Activated gamma-delta T cell treated with Interleukin-2 at 50 U/mL for 16 hours (primary cell): ENCODE results near the gene ITGB3.
"Not testable (repeated sequence)": the region's sequence is repeated elsewhere in the genome, so short reads cannot be mapped to it uniquely, and the experiment has no call there.

Source experiments
- DNase-seq: peaks from one replicate; pipeline ENCODE4 v3.0.0-alpha.2; 2020

The ITGB3 gene

GRCh38 chr17:47250855-47251254 is 2.8 kb upstream of the ITGB3 start:
- no peak for DNase-seq

GRCh38 chr17:47251421-47251940 is 2.1 kb upstream of the ITGB3 start:
- DNase-seq = no peak

DNA sequence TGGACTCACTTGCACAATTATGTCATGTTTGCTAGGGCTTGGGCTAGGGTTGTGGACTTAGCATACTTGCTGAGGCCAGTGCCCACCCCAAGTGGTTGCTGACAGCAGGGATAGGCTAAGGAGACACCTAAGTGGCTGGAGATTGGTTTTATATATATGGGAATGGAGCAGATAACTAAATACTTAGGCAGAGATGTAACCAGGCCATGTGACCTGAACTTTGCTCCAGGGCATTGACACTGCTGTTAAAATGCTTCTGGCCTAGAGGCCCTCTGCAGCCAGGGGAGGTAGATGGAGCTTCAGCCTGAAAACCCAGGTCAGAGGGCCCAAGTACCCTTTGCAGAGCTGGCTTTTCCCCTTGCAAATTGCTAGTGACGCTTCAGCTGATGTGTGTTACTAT is 1.4 kb upstream of the ITGB3 start:
- no peak for DNase-seq

DNA sequence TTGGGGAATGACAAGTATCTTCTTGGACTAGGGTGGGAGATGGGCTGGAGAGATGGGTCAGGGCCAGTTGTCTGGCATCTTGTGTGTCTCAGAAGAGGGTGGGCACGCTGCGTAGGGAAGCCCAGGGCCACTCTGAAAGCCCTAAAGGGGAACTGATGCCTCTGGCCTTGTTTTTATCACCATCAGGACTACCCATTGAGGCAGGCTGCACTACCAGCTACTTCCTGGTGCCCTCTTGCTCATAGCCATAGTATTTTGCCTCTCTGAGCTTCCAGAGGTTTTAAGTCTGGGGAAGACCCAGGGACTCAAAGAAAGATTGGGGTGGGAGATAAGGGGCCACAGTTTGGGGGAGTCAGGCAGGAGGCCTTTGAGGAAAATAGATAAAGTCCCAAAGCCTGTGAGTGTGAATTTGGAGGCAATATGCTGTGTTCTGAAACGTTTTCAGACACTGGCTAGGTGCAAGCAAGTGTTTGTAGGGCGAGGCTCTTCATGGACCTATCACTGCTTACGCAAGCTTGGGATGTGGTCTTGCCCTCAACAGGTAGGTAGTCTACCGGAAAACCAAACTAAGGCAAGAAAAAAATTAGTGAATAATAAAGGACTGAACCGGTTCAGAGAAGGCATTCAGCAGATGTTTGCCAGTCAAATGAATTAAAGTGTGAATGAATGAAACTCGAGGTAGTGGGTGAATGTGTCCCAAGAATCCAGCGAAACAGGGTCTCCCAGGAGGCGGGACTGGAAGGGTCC is 688 bp upstream of the ITGB3 start:
- DNase-seq = no peak

- DNase-seq = no peak
Measured at GRCh38 chr17:47254403-47254943, 846 bp downstream of the ITGB3 start.

DNA sequence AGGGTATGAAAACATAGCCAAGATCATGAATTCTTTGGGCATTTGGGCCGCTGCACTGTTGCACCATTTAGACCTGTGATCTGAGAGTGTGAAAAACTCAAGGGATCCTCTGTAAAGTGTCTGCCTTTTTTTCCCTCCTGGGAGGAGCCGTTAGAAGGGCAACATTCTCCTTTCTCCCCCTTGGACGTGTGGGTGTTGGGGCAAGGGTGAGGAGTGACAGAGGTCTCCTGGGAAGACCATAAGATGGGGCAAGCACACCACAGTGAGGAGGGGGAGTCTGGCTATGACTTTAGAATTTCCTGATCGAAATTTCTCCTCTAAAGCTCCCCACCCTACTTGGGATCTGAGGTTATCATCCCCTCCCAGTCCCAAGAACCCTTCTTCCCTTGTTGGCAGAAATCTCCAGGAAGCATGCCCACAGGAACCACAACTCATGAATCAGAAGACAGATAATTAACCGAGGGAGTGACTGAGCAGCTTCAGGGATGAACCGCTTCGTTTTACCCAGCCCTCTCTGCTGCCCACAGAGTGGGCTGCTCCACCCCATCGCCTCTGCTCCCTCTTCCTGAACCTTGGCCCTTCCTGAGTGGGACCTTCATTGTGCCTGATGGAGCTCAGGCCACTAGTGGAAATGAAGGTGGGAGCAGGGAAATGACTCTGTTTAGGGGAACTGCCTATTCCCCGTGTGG is 4.2 kb downstream of the ITGB3 start:
- no peak for DNase-seq

- DNase-seq = no peak
Measured at GRCh38 chr17:47262586-47262985, 9.0 kb downstream of the ITGB3 start.

DNA sequence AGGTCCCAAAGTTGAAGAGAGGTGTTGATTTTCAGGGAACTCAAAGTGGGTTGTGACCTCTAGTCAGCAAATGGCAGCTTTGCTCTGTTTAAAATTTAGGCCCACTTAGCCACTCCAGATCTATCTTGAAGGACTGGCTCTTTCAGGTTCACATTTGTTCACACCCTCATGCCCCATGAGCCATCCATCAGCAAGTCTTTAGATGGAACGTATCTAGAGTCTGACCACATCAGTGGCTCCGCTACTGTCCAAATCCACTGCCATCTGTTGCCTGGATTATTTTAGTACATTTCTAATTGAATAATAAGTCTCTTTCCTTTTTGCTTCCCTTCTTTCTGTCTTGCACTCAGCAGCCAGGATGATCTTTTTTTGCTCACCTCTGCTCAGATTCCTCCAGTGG is 10.5 kb downstream of the ITGB3 start:
- no peak for DNase-seq

DNA sequence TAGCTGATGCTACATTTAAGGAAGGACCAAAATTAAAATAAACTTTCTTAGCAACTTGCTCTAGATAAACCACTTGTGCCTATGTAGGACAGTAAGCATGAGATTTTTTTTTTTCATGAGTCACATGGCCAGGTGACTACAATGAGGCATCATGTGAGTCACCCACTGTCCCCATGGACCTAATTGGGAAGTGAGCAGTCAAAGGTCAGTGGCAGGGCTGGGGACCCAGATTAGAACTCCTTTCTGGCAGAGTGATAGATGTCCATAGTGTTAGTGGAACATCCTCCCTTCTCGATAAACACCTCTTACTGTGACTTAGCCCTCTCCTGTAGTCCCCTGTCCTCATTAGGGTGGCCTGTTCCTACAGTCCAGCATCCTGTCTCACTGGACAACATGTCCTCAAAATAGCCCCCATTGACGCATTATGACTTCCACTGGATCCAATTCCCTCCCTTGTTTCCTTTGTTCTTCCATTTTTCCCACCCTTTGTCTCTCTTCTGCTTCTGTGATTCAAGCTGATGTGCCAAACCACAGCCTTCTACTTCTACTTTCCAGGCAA is 12.4 kb downstream of the ITGB3 start:
- no peak for DNase-seq

DNA sequence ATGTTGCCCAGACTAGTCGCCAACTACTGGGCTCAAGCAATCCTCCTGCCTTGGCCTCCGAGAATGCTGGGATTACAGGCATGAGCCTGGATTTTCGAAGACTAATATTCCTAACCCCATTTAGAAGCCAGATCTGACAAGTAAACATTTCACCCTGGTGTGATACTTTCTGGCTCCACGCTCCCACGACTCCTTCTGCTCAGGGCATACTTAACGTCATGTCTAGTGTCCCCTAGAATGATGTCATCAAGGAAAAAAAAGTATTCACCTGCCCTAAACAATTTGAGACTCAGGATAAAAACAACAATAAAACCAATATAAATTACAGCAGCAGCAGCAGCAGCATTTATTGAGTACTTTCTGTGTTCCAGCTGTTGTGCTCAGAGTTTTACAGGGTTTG is 13.2 kb downstream of the ITGB3 start:
- no peak for DNase-seq

- DNase-seq = no peak
Measured at GRCh38 chr17:47267354-47267828, 13.8 kb downstream of the ITGB3 start.

DNA sequence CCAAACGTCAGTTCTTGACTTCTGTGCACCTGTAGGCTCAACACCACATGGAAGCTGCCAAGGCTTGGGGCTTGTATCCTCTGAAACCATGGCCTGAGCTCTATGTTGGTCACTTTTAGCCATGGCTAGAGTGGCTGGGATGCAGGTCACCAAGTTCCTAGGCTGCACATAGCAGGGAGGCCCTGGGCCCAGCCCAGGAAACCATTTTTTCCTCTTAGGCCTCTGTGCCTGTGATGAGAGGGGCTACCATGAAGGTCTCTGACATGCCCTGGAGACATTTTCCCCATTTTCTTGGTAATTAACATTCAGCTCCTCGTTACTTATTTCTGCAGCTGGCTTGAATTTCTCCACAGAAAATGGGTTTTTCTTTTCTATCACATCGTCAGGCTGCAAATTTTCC is 15.3 kb downstream of the ITGB3 start:
- DNase-seq = not testable (repeated sequence)

DNA sequence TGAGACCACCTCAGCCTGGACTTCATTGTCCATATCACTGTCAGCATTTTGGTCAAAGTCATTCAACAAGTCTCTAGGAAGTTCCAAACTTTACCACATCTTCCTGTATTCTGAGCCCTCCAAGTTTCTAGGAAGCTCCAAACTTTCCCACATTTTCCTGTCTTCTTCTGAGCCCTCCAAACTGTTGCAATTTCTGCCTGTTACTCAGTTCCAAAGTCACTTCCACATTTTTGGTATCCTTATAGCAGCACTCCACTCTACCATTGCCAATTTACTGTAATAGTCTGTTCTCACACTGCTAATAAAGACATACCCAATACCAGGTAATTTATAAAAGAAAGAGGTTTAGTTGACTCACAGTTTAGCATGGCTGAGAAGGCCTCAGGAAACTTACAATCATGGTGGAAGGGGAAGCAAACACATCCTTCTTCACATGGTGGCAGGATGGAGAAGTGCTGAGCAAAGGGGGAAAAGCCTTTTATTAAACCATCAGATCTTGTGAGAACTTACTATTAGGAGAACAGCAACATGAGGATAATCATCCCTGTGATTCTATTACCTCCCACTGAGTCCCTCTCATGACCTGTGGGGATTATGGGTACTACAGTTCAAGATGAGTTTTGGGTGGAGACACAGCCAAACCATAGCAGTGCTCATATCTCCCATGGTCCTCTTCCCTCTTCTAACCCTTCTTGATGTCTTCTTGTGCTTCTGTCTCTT is 16.1 kb downstream of the ITGB3 start:
- DNase-seq = not testable (repeated sequence)

DNA sequence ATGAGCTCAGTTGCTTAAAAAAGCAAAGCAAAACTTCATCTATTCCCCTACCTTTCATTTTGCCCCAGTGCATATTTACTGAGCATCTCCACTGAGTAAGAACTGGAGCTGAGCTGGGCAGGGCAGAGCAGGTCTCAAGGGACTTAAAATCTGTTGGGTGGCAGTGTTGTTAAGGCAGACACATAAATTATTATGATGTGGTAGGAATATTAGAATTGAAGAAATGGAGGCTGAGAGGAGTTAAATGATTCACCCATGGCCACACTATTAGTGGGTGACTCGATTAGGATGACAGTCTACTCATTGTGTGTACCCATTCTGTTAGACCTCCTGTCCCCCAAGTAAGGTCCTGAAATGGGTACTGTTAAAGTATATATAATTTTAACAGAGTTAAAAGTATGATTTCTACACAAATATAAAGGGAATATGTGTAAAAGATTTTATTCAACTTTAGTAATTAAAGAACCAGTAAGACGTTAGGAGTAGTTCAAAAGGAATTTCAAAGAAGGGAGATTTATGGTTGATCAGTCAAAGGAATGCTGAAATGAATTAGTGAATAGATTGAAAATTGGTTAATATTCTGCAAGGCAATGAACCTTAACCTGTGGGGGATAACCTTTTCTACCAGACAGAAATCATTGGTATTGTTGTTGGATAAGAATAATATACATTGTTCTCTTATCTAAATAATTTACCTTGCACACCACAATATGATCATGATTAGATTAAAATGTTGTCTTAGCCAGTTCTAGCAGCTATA is 17.5 kb downstream of the ITGB3 start:
- no peak for DNase-seq

- no peak for DNase-seq
Measured at GRCh38 chr17:47272491-47272890, 18.9 kb downstream of the ITGB3 start.

GRCh38 chr17:47273245-47273644 is 19.6 kb downstream of the ITGB3 start:
- DNase-seq = no peak

GRCh38 chr17:47274319-47275069 is 20.9 kb downstream of the ITGB3 start:
- no peak for DNase-seq

- DNase-seq = no peak
Measured at GRCh38 chr17:47275245-47275984, 21.8 kb downstream of the ITGB3 start.

DNA sequence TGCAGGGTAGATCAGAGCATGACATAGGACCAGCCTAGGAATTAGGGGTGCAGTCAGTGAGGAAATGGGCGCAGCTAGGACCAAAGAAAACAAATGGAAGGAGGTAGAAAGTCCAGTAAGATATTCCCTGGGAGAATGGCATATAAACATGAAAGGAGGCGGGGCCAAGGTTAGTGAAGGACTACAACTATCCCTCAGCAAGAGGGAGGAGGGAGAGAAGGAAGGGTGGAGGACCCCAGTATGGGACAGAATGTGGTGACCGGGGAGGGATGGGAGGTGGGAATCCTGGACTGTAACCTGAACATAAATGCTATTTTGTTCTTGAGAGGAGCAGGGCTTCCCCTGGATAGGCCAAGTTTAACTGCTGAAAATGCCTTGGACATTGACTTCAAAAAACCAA is 22.8 kb downstream of the ITGB3 start:
- DNase-seq = no peak

DNA sequence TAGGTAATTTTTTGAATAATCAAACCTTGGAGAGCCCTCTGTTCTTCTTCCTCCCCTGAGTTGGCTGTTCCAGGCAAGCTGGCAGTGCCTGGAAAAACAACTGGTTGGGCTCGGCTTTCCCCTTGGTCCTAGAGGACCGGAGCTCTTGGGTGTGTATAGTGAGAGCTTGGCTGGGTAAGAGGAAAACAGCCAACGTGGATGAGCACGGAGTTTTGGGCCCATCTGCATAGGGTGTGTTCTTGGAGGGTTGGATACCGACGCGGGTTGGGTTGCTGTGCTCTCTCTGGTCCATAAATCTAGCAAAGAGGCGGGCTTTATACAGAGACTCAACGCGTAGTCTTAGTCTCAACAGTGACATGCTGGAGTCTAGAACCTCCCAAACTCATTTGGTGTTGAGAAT is 23.2 kb downstream of the ITGB3 start:
- no peak for DNase-seq

DNA sequence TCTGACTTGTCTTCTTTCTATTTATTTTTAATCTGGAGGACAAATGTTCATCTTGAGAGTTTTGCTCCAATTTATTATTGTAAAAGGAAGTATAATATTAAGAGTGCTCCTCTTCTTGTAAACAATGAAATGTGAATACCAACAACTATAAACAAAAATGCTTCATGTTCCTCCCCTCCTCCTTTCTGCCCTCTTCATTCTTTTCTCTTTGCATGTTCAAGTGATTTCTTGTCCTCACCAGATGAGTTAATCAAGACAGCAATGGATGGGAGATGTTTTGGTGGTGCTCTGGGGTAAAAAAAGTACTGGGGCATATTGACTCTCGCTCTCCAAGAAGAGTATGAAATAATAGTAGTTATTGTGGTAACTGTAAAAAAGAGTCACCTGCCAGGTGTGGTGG is 24.3 kb downstream of the ITGB3 start:
- DNase-seq = no peak
